Measurements from ENCODE around the gene DENND2C. TPM values are rescaled to one million over a fixed set of nuclear protein-coding genes. Genes with fewer than 3 reads are reported as not detected.

DENND2C gene
- total and polyA plus RNA-seq, 2 of the 13 experiments (the other 11 are each of a cell fraction or from before 2014, with no cell fraction given), result 0.08 to 0.33 TPM

- TF ChIP-seq DR1 (CRISPR knock-in tag; IDR thresholded peaks at IDR 0.05) (no peak), DRAP1 (CRISPR knock-in tag; IDR thresholded peaks at IDR 0.05) (no peak), ZNF501 (CRISPR knock-in tag; IDR thresholded peaks at IDR 0.05) (0 out of 2 replicates have a peak, but pooled peaks have one; percentile 21), GTF2F1 (IDR thresholded peaks at IDR 0.05; ENCODE audit: low read length) (no peak), BRD4 (CRISPR knock-in tag; IDR thresholded peaks at IDR 0.05) (no peak), ZNF646 (CRISPR knock-in tag; IDR thresholded peaks at IDR 0.05) (no peak), DMAP1 (CRISPR knock-in tag; IDR thresholded peaks at IDR 0.05) (no peak), EP300 (IDR thresholded peaks at IDR 0.05; ENCODE audit: low read depth in 2 of 2, low read length in 2 of 2) (no peak), EP300 (CRISPR knock-in tag; IDR thresholded peaks at IDR 0.05; ENCODE audit: borderline replicate concordance) (no peak), GTF3A (CRISPR knock-in tag; conservative IDR thresholded peaks at IDR 0.05) (no peak), ZNF678 (CRISPR knock-in tag; IDR thresholded peaks at IDR 0.05) (no peak), ZSCAN5A (CRISPR knock-in tag; IDR thresholded peaks at IDR 0.05; ENCODE audit: borderline replicate concordance) (no peak), THYN1 (CRISPR knock-in tag; IDR thresholded peaks at IDR 0.05; ENCODE audit: borderline replicate concordance, low read depth) (no peak), ZBTB7B (CRISPR knock-in tag; IDR thresholded peaks at IDR 0.05) (no peak), E2F1 (CRISPR knock-in tag; IDR thresholded peaks at IDR 0.05) (no peak), LCORL (IDR thresholded peaks at IDR 0.05) (no peak), LCORL (CRISPR knock-in tag; IDR thresholded peaks at IDR 0.05) (peak; percentile 65; the same call in 1 of the 2 replicates), ZNF629 (CRISPR knock-in tag; conservative IDR thresholded peaks at IDR 0.05) (no peak), STAT5B (CRISPR knock-in tag; IDR thresholded peaks at IDR 0.05) (no peak), U2AF2 (IDR thresholded peaks at IDR 0.05; ENCODE audit: low read depth, low read length) (no peak), TMF1 (CRISPR knock-in tag; IDR thresholded peaks at IDR 0.05; ENCODE audit: low read depth) (no peak), BHLHE40 (IDR thresholded peaks at IDR 0.05; ENCODE audit: low read length) (no peak), ZNF510 (CRISPR knock-in tag; IDR thresholded peaks at IDR 0.05; ENCODE audit: low read depth) (no peak), ARID2 (CRISPR knock-in tag; IDR thresholded peaks at IDR 0.05; ENCODE audit: borderline replicate concordance) (no peak), SMC3 (IDR thresholded peaks at IDR 0.05; ENCODE audit: low read length) (peak; percentile 41; the same call in 1 of the 2 replicates)
These were observed 118.4 kb downstream of the DENND2C start (continued) for GRCh38 chr1:114551400-114551799.
